PC-9 (cell line): Measurements from ENCODE around the gene RAB36. TPM values are rescaled to one million over a fixed set of nuclear protein-coding genes. Genes with fewer than 3 reads are reported as not detected.

Source experiments
- BruUV-seq: library from RNA; stranded (reverse); fragments of 400-500 nt; replicated peaks from 2 replicates; lab custom pipeline; 2021; lab: Mats Ljungman, UMichigan
- CTCF ChIA-PET: fragments of 300-600 bp; sonication (Branson Sonifier 250); formaldehyde crosslinking; loops from one replicate; lab custom pipeline; 2022; ENCODE audit warnings: antibody characterized with exemption; lab: Charles Lee
- POLR2A ChIA-PET: fragments of 300-600 bp; sonication (Branson Sonifier 250); formaldehyde crosslinking; loops from one replicate; lab custom pipeline; 2022; ENCODE audit warnings: antibody characterized with exemption; ENCODE audit not compliant: unreplicated experiment; lab: Charles Lee
- DNase-seq, 2 experiments: peaks; one replicate each; pipeline versions ENCODE4 v3.0.0 to v3.0.0-alpha.2; 2015 to 2022; ENCODE audit warnings: mixed read lengths in 1 of 2
- H2AFZ ChIP-seq: fragments of 200-600 bp; sonication (generic); 2 replicates; pipeline ENCODE4 v1.8.1; 2017; ENCODE audit warnings: antibody characterized with exemption
- H3F3A ChIP-seq: fragments of 200-600 bp; sonication (generic); 2 replicates; pipeline ENCODE4 v1.8.1; 2017; ENCODE audit warnings: antibody characterized with exemption, mild to moderate bottlenecking, low read depth; ENCODE audit not compliant: insufficient read depth
- H3K27ac ChIP-seq: fragments of 200-600 bp; sonication (generic); 2 replicates; pipeline ENCODE4 v1.6.1; 2016; ENCODE audit warnings: mixed run types
- H3K27me3 ChIP-seq: fragments of 200-600 bp; sonication (generic); 2 replicates; pipeline ENCODE4 v1.6.1; 2016; ENCODE audit warnings: low read depth, mixed run types; ENCODE audit not compliant: insufficient read depth
- H3K36me3 ChIP-seq: fragments of 200-600 bp; sonication (generic); 2 replicates; pipeline ENCODE4 v1.6.1; 2016; ENCODE audit warnings: low read depth, mixed run types
- H3K4me1 ChIP-seq: fragments of 200-600 bp; sonication (generic); replicated peaks from 2 replicates; pipeline ENCODE4 v1.6.1; 2016; ENCODE audit warnings: mixed run types; ENCODE audit not compliant: insufficient read depth
- H3K4me2 ChIP-seq: fragments of 200-600 bp; sonication (generic); 2 replicates; pipeline ENCODE4 v1.6.1; 2017; ENCODE audit warnings: mixed run types
- H3K4me3 ChIP-seq: fragments of 200-600 bp; sonication (generic); 2 replicates; pipeline ENCODE4 v1.6.1; 2016; ENCODE audit warnings: mixed run types
- H3K79me2 ChIP-seq: fragments of 200-600 bp; sonication (generic); 2 replicates; pipeline ENCODE4 v1.6.1; 2017; ENCODE audit warnings: low read depth, mixed run types
- H3K9me2 ChIP-seq: fragments of 200-600 bp; sonication (generic); 2 replicates; pipeline ENCODE4 v1.8.1; 2017; ENCODE audit warnings: mild to moderate bottlenecking; ENCODE audit not compliant: insufficient read depth
- H3K9me3 ChIP-seq: fragments of 200-600 bp; sonication (generic); 2 replicates; pipeline ENCODE4 v1.8.1; 2016; ENCODE audit warnings: low read depth; ENCODE audit not compliant: insufficient read depth
- H4K20me1 ChIP-seq: fragments of 200-600 bp; sonication (generic); 2 replicates; pipeline ENCODE4 v1.8.1; 2017; ENCODE audit not compliant: insufficient read depth
- CTCF ChIP-seq: fragments of 200-600 bp; sonication (generic); conservative IDR thresholded peaks from 2 replicates; pipeline ENCODE4 v1.6.1; 2017; ENCODE audit warnings: mixed run types, antibody characterized with exemption, mild to moderate bottlenecking, moderate library complexity
- EZH2 ChIP-seq: fragments of 200-600 bp; sonication (generic); IDR thresholded peaks from 2 replicates; pipeline ENCODE4 v1.8.0; 2017; ENCODE audit warnings: antibody characterized with exemption, low read depth
- intact Hi-C: fragments of 100-400 bp; cut with micrococcal nuclease; formaldehyde crosslinking; loops from one replicate; pipeline ENCODE4 v1.10.0; 2022; ENCODE audit not compliant: unreplicated experiment
- total RNA-seq: library from RNA; stranded (reverse); gene quantifications from 2 replicates; pipeline ENCODE4 v1.2.3, GENCODE V29; 2021

The RAB36 gene
- total RNA-seq, 1 experiment from 2014 or later = 6.8 TPM

GRCh38 chr22:23104187-23104971, 40.9 kb upstream of the RAB36 start:
- H3F3A ChIP-seq = no peaks in the 10 kb centered on the region
- peaks cover 64% of the 10 kb centered on the region for H3K27me3 ChIP-seq
- H4K20me1 ChIP-seq = no peaks in the 10 kb centered on the region
- ChIA-PET POLR2A (no interaction called here), CTCF (interaction anchor here (0.6 kb wide), 1 partner anchor 1518 kb away, joined by 5 read pairs; no protein-coding TSS in a partner anchor)
- BruUV-seq = no TSS peak
- H3K4me1 ChIP-seq = no peaks in the 10 kb centered on the region
- H3K27ac ChIP-seq = no peak overlapping the region
- no peaks in the 10 kb centered on the region for H3K36me3 ChIP-seq
- H3K79me2 ChIP-seq = no peaks in the 10 kb centered on the region
- H3K9me3 ChIP-seq = no peaks in the 10 kb centered on the region
- intact Hi-C loops = no loop called here
- no peak overlapping the region for H3K4me3 ChIP-seq
- H3K4me2 ChIP-seq = no peak overlapping the region
- DNase-seq = no peak
- no peaks in the 10 kb centered on the region for H3K9me2 ChIP-seq
- TF ChIP-seq EZH2 (no peak), CTCF (no peak)
- no peak overlapping the region for H2AFZ ChIP-seq

GRCh38 chr22:23105304-23105703, 40.0 kb upstream of the RAB36 start:
- H2AFZ ChIP-seq = no peak overlapping the region
- DNase-seq = no peak
- no peak overlapping the region for H3K4me3 ChIP-seq
- no peaks in the 10 kb centered on the region for H4K20me1 ChIP-seq
- H3K4me2 ChIP-seq = no peak overlapping the region
- CTCF ChIA-PET = no interaction called here
- H3K4me1 ChIP-seq = no peaks in the 10 kb centered on the region
- H3K36me3 ChIP-seq = no peaks in the 10 kb centered on the region
- intact Hi-C loops = no loop called here
- H3K27me3 ChIP-seq = peaks cover 55% of the 10 kb centered on the region
- H3K27ac ChIP-seq = no peak overlapping the region
- POLR2A ChIA-PET = no interaction called here
- H3K9me3 ChIP-seq = no peaks in the 10 kb centered on the region
- no peak for TF ChIP-seq CTCF
- no peak for TF ChIP-seq EZH2
- no TSS peak for BruUV-seq
- no peaks in the 10 kb centered on the region for H3F3A ChIP-seq
- H3K9me2 ChIP-seq = no peaks in the 10 kb centered on the region
- H3K79me2 ChIP-seq = no peaks in the 10 kb centered on the region

GRCh38 chr22:23105919-23106318, 39.4 kb upstream of the RAB36 start:
- BruUV-seq = no TSS peak
- peaks cover 48% of the 10 kb centered on the region for H3K27me3 ChIP-seq
- no peak overlapping the region for H3K4me2 ChIP-seq
- ChIA-PET CTCF (no interaction called here), POLR2A (no interaction called here)
- H3K27ac ChIP-seq = no peak overlapping the region
- H4K20me1 ChIP-seq = no peaks in the 10 kb centered on the region
- H3K9me3 ChIP-seq = no peaks in the 10 kb centered on the region
- no peaks in the 10 kb centered on the region for H3F3A ChIP-seq
- no peaks in the 10 kb centered on the region for H3K36me3 ChIP-seq
- H3K4me1 ChIP-seq = no peaks in the 10 kb centered on the region
- no peaks in the 10 kb centered on the region for H3K79me2 ChIP-seq
- no peak for TF ChIP-seq CTCF
- TF ChIP-seq EZH2 = no peak
- no peak for DNase-seq
- no peaks in the 10 kb centered on the region for H3K9me2 ChIP-seq
- intact Hi-C loops = no loop called here
- no peak overlapping the region for H3K4me3 ChIP-seq
- no peak overlapping the region for H2AFZ ChIP-seq
